Germinal center (tissue), 1 donor: ENCODE measurements around the gene RANBP10.
"Not testable (repeated sequence)": the region's sequence is repeated elsewhere in the genome, so short reads cannot be mapped to it uniquely, and the experiment has no call there.

Experiments used
- DNase-seq: peaks from one replicate; pipeline ENCODE4 v3.0.0; 2012; ENCODE audit warnings: mixed read lengths, low spot score

The RANBP10 gene

DNA sequence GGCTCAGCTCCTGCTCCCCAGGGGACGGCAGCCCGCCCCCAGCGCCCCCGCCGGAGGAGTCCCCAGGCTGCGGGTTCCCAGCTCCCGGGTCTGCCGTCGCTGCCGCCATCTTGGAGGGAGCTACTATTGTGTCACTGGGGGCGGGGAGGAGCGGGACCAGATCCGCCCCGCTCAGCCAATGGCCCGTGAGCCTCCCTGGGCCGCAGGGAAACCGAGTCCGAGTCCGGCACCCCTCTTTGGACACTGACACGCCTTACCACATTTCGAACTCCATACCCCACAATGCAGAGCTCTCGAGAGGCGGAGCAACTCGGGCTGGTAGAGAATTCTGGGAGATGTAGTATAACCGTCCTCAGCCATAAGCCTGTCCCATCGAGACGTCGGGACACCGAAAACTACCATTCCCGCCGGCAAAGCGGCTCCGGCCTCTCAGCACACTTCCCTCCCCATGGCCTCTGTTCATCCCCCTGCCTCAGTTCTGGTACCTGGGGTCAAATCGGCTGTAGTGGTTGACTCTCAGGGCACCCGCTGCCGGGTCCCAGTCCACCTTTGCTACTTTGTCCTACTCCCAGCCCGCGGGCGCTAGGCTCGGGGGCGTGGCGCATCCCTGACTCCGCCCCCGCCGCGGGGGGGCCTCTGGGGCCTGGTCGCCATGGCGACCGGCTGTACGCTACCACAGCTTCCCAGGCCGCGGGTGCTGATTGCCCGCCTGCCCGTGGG lies at the start of gene RANBP10, which contains the start of gene TSNAXIP1:
RANBP10 (minus strand) TSS at position 133 of the 720 bp plus-strand sequence; CDS start at position 109, 24 bp downstream.
TSNAXIP1 (plus strand) TSS at position 462 of the 720 bp plus-strand sequence. CDS start 261 bp downstream, outside the sequence.
- DNase-seq, result peak; percentile 95

DNA sequence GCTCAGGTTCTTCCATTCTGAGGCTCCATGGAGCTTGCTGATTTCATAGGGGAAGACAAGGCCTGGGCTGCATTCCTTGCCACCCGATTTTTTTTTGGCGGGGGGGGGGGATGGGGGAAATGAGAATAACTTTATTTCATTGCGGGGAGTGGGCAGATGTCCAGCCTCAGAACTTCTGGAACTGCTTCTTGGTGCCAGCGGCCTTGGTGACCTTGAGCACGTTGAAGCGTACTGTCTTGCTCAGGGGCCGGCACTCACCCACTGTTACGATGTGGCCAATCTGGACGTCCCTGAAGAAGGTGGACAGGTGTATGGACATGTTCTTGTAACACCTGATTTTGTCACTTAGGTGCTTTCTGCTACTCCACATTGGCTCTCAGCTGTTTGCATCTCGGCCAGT lies 49.4 kb upstream of the RANBP10 start:
- DNase-seq, result no peak

DNA sequence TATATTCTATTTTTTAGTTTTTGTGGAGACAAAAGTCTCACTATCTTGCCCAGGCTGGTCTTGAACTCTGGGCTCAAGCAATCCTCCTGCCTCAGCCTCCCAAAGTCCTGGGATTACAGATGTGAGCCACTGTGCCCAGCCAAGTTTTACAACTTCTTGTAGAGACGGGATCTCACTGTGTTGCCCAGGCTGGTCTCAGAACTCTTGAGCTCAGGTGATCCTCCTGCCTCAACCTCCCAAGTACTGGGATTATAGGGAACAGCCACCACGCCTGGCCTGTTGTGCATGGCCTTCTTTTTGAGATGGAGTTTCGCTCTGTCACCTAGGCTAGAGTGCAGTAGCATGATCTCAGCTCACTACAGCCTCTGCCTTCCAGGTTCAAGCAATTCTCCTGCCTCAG lies 47.3 kb upstream of the RANBP10 start:
- DNase-seq, result no peak

- DNase-seq, result no peak
Observed at GRCh38 chr16:67848118-67848517, 41.8 kb upstream of the RANBP10 start.

DNA sequence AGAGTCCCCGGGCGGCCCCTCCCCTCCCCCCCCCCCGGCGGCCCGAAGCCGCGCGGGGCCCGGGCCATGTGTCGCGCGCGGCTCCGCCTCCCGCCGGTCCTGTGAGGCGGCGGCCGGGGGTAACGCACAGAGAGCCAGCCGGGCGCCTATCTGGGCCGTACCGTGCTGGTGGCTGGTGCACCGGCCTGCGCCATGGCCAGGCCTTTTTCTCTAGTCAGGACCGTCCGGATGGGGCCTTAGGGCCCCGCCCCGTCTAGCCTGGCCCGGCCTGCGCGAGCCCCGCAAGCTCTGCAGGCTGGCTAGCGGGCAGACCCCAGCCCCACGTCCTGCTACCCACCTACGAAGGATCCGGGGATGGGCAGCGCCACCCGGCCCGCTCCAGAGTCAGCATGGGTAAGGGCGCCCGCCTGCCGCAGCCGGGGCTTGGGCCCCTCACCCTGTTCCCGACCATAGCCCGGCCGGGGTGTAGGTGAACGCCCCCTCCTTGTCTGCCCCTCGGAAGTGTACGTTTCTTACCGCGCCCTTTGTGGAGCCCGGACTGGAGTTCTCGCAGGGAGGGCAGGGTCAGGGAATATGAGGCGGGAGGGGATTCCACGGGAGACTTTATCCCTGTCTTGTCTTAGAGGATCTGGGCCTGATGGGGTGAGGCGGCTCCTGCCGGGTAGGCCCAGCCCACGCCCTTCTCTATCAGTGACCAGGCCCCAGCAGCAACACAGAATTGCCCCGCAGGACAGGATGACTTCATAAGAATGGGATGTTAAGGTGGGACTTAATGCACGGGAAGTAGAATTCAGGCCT lies 40.9 kb upstream of the RANBP10 start, which contains the start of gene CENPT:
CENPT (minus strand) TSS at position 630 of the 798 bp plus-strand sequence. CDS start 13,834 bp downstream, outside the sequence.
- DNase-seq, result peak; percentile 83

DNA sequence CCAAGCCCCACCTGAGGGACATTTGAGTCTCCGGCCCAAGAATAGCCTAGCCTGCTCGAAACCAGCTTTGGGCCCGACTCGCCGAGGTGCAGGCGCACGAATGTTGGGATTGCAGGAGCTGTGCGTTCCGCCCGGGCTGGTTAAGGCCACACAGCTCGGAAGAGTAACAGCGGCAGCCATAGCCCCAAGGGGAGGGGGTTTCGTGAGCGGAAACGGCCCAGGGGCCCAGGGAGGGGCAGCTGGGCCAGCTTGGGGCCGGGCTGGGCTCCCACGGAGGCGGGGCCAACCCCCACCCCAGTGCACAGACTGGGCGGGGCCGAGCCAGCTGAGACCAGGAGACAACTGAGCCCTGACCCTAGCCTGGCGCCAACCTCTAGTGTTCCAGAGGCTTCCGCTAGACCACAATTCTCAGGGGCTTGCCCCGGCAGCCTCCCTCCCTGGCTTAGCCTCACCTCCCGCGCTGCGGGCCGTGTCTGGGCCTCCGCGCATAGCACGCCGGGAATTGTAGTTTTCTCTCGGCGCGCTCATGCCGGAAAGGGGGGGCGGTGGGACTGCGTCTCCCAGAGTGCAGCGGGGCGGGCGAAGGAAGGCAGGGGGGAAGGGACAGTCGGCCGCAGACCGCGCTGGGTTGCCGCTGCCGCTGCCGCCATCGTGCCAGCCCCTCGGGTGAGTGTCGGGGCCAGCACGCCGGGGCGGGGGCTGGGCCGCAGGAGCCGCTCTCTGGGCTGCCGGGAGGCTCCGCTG lies 40.1 kb upstream of the RANBP10 start, which contains the start of gene NUTF2:
NUTF2 (plus strand) TSS at position 614 of the 744 bp plus-strand sequence. CDS start 18,198 bp downstream, outside the sequence.
- peak; percentile 95 for DNase-seq

DNA sequence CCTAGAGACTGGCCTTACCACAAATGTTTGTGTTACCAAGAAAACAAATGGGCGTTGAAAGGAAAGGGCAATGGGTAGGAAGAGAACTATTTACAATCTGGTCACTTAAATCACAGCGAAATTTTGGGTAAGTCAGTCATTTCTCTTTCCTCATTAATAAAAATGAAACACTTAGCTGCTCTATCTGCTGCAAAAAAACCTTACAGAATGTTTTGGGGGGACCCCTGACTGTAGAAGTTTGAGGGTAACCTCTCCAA lies 39.6 kb upstream of the RANBP10 start:
- no peak for DNase-seq

DNA sequence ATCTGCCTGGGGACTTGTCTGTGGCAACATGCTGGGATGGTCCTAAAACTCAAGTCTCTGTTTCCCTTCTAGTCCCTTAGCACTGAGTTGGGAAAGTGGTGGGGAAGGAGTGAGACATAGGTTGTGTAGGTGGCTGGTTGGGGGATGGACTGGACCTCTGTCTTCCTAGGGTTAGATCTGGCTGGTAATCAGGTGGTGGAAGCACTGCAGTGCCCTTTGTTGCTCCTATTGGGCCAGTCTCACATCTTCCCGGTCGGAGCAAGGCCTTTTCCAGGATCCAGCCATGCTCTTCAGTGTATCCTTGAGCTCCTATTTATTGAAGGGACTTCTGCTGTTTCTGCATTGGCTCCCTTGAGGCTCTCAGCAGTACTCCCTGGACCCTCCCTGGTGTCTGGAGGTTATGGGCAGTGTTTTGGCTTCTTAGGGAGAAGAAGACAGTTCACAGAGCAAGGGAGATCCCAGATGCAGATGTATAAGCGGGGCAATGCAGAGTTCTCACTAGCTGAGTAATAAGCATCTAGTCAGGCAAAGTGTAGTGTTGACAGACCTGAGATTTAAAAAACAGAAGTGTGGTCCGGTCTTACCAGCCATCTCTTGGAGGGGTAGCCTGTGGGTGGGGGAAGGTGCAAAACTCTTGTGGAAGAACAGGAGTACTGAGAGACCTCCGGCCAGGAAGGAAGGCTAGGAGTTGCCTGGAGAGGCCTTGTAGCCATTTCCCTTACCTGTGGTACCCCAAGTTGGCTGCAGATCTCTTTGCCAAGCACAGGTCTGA lies 39.1 kb upstream of the RANBP10 start:
- DNase-seq, result no peak

DNA sequence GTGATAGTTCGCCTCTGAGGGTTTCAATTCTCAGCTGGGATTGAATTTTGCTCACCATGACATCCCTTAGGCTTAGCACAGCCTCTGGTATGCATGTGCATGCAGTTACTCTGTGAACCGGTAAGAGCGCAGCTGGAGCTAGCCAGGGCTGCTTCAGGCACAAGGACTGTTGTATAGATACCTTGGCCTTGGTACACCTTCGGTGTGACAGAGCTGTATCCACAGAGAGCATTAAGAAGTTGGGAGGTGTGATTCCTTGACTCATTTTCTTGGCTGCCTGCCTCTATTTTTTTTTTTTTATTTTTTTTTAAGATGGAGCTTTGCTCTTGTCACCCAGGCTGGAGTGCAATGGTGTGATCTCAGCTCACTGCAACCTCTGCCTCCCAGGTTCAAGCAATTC lies 38.1 kb upstream of the RANBP10 start:
- DNase-seq, result no peak

DNA sequence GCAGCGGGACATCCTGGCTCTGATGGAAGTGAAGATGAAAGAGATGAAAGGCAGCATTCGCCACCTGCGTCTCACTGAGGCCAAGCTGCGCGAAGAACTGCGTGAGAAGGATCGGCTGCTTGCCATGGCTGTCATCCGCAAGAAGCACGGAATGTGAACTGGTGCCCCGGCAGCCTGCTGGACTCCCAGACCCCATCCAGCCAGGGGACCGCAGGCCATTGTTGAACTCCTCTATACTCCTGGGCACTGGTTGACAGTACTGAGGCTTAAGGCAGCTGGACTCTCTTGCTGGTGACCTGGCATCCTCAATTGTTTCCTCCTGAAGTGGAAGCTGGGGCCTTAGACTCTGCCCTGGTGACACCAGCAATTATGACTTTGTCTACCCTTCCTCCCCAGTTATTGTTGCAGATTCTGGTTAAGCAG lies 37.0 kb upstream of the RANBP10 start:
- DNase-seq, result no peak

DNA sequence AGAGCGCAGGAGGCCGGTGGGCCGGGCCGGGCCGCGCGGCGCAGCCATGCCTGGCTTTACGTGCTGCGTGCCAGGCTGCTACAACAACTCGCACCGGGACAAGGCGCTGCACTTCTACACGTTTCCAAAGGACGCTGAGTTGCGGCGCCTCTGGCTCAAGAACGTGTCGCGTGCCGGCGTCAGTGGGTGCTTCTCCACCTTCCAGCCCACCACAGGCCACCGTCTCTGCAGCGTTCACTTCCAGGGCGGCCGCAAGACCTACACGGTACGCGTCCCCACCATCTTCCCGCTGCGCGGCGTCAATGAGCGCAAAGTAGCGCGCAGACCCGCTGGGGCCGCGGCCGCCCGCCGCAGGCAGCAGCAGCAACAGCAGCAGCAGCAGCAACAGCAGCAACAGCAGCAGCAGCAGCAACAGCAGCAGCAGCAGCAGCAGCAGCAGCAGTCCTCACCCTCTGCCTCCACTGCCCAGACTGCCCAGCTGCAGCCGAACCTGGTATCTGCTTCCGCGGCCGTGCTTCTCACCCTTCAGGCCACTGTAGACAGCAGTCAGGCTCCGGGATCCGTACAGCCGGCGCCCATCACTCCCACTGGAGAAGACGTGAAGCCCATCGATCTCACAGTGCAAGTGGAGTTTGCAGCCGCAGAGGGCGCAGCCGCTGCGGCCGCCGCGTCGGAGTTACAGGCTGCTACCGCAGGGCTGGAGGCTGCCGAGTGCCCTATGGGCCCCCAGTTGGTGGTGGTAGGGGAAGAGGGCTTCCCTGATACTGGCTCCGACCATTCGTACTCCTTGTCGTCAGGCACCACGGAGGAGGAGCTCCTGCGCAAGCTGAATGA lies 36.4 kb upstream of the RANBP10 start:
- peak; percentile 49 for DNase-seq

- DNase-seq, result peak; percentile 91
Observed at GRCh38 chr16:67841816-67842508, 35.6 kb upstream of the RANBP10 start, which contains the start of gene THAP11. TSS of gene THAP11 (plus strand) at chr16:67842320. CDS start at chr16:67842555, 235 bp downstream.

- no peak for DNase-seq
Observed at GRCh38 chr16:67841198-67841815, 34.9 kb upstream of the RANBP10 start.

- no peak for DNase-seq
Observed at GRCh38 chr16:67837811-67838210, 31.5 kb upstream of the RANBP10 start.

- not testable (repeated sequence) for DNase-seq
Observed at GRCh38 chr16:67837190-67837589, 30.8 kb upstream of the RANBP10 start.

- DNase-seq, result no peak
Observed at GRCh38 chr16:67834242-67834614, 27.9 kb upstream of the RANBP10 start.

- DNase-seq, result peak; percentile 92
Observed at GRCh38 chr16:67833415-67834241, 27.3 kb upstream of the RANBP10 start.

DNA sequence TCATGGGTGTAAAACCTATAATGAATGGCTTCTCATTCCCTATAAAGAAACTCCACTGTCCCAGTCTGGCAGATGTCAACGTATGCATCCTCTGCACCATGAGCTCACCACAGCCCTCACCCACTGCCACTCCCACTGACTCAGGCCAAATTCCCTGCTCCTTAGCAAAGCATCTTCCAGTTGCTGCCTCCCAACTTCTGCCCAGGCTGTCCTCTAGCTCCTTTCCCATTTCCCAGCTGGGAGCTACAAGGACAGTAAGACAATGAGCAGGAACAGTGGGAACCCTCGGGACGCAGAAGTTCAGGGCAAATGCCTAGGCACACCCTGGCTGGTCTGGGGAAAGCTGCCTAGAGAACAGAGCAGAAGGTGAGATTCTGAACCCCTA lies 26.7 kb upstream of the RANBP10 start:
- DNase-seq, result no peak

GRCh38 chr16:67828651-67829050 lies 22.3 kb upstream of the RANBP10 start:
- no peak for DNase-seq
